Germinal center (tissue), 1 donor: Measurements from ENCODE around the gene ACY1.

ENCODE experiments used
- DNase-seq: peaks from one replicate; pipeline ENCODE4 v3.0.0; 2012; ENCODE audit warnings: mixed read lengths, low spot score

Gene ACY1

DNA sequence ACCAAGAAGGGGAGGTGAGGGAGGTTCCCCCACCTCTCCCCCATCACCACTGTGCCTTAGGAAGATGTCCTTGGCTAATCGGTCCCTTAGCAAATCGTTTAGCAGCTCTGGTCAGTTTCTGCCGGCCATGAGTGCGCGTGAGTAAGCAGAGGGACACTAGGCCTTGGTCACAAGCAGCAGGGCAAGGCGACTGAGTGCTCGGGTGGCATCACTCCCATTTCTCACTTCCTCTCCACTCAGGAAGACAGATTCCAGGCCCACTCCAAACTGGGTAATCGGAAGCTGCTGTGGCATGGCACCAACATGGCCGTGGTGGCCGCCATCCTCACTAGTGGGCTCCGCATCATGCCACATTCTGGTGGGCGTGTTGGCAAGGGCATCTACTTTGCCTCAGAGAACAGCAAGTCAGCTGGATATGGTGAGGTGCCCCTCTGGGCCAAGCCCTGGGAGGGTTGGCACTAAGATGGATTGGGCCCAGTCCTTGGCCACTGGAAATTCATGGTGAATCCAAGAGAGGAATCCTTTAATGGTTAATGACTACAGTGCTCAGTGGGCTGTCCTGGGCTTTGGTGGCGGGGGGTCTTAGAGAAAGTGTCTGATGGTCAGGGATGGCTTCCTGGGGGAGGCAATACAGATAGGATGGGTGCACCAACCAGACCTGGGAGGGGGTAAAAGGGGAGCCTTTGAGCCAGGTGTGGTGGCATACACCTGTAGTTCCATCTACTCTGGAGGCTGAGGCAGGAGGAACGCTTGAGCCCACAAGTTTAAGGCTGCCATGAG is 37.2 kb upstream of the ACY1 start:
- DNase-seq: no peak

DNA sequence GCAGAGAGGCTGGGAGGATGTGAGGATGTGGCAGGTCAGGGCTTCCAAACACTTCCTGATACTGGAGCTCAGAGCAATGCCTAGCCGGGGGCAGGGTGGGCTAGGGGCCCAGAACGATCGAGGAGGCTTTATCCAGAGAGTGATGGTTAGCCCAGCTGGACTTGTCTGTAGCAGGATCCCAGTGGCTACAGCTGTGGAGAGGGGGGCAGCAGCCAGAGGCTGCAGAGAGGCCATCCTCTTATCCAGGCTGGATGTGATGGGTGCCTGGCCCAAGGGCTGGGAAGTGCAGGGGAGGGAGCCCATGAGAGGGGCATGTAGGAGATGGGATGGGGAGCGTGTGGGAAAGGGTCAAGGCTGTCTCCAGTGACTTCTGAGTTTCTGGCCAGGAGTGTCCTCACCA is 36.5 kb upstream of the ACY1 start:
- DNase-seq: no peak

DNA sequence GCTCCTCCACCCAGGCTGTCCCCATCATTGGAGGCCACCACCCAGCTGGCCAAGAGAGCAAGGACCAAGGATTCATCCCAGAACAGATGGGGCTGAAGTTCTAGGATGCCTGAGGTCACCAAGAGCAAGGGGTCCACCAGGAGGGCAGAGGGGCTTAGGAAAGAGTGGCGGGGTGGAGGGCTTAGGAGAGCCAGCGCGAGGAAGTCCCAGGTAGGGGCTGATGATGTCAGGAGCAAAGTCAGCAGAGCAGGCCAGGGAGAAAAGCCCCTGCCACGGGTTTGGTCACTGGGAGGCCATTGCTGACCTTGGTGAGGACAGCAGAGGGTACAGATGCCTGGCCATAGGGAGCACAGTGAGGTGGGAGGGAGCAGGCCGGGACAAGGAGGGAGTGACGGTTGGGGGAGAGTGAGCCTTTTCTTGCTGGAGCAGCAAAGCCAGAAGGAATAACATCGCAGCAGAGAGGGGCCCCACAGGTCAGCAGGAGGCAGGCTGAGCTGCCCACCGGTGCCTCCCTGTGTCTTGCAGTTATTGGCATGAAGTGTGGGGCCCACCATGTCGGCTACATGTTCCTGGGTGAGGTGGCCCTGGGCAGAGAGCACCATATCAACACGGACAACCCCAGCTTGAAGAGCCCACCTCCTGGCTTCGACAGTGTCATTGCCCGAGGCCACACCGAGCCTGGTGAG is 36.0 kb upstream of the ACY1 start:
- DNase-seq: no peak

DNA sequence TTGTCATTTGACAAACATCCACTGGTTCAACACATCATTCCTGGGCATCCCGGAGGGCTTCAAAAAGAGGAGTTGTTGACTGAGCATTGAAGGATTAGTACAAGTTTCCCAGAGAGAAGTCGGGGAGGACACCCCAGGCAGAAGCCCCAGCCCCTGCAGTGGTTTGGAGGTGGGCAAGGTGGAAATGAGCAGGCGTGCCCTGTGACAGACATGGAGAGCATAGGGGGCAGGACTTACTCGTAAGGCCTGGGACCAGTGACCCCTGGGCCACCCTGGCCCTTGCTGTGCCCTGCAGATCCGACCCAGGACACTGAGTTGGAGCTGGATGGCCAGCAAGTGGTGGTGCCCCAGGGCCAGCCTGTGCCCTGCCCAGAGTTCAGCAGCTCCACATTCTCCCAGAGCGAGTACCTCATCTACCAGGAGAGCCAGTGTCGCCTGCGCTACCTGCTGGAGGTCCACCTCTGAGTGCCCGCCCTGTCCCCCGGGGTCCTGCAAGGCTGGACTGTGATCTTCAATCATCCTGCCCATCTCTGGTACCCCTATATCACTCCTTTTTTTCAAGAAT is 35.2 kb upstream of the ACY1 start:
- no peak for DNase-seq

DNA sequence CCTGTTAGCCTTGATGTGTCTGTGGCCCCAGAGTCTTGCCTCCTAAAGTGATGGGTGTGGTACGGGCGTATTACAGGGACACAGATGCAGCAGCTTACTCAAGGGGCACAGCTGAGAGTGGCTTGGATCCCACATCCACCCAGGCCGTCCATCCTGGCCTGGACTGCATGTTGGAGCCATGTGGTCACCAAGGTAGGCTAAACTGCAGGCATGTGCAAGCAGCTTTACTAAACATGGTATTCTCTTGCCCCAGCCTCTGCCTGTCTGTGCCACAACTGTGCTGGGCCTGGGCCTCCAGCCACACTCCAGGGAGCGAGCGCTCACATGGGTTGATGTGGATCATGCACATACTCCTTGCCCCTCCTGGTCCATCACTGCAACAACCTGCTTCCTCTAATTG is 34.2 kb upstream of the ACY1 start:
- no peak for DNase-seq

DNA sequence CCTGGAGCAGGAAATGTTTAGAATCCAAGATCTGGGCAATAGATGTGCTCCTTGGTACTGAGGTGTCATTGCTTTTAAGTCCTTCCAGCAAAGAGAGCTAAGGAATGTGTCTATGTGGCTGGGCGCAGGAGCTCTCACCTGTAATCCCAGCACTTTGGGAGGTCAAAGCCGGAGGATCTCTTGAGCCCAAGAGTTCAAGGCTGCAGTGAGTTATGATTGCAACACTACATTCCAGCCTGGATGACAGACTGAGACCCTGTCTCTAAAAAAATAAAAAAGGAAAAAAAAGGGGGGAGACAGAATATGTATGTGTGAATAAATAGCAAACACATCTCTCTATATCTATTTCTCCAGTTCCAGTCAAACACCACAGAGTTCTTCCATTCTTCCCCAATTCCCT is 32.4 kb upstream of the ACY1 start:
- no peak for DNase-seq

DNA sequence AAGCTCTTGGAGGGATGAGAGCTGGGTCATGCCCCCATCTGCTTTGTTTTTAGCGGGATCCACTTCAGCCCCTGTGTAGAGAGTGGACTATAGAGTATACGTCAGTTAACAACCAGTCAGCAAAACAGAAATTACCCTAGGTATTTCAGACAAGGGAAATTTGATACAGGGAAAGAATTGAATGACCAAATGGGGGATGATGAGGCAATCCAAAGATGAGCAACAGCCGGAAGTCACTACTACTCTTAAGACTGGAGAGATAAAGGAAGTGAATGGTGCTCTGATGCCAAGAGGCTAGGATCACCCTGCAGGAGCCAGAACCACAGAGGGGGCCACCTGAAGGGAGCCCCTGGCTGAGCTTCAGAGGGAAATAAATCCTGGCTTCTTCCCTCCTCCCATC is 29.9 kb upstream of the ACY1 start:
- DNase-seq: no peak

DNA sequence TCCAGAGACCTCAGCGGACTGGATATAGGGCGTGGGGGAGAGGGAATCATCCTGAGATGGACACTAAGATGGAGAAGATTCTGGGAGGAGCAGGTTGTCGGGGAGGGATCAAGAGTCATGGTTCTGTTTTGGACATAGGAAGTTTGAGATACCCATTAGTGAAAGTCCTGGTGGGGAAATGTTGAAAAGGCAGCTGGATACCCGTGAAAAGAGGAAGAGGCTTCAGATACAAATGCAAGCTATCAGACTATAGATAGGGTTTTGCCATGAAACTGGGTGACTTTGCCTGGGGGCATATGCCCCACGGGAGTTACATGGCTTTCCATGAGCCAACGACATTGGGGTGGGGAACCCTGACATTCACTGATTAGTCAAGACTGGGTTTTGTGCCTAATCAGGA is 29.2 kb upstream of the ACY1 start:
- no peak for DNase-seq

DNA sequence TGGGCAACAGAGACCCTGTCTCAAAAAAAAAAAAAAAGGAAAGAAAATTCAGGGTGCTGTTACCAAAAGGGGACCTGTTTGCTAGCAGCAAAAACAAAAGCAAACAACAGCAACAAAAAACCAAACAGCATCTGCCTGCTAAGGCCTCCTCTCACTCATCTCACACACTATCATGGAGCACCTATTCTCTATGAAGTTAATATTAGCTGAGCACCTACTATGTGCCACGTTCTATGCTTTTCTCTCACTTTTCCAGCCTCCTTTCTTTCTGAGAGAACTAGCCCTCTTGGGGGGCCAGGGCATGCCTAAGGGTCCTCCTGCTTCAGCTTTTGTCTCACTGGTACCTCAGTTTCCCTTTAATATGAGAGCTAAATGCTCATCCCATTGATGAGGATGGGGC is 28.6 kb upstream of the ACY1 start:
- DNase-seq: no peak

DNA sequence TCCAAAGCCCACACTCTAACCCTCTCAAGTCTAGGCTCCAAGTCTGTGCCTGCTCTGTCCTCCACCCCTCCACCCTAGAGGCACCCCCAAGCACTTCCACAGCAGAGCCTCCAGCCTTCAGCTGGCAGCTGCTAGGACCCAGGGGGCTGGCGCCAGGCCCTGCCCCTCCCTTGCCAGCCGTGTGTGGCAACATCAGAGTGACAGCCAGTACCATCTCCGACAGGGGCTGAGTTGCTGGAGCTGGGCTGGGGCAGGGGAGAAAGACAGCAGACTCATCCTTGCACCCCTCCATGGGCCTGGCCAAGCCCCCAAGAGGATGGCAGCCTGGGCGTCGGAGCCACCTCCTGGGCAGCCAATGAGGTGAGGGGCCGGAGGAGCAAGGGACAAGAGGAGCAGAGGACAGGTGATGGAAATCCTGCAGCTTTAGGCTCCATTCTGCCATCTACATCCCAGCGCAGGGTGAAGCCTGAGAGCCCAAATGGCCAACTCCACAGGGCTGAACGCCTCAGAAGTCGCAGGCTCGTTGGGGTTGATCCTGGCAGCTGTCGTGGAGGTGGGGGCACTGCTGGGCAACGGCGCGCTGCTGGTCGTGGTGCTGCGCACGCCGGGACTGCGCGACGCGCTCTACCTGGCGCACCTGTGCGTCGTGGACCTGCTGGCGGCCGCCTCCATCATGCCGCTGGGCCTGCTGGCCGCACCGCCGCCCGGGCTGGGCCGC is 28.0 kb upstream of the ACY1 start, which contains the start of gene GPR62:
TSS of gene GPR62 (plus strand) at position 207 of the 718 bp plus-strand sequence. CDS start at position 479, 272 bp downstream.
- no peak for DNase-seq

DNA sequence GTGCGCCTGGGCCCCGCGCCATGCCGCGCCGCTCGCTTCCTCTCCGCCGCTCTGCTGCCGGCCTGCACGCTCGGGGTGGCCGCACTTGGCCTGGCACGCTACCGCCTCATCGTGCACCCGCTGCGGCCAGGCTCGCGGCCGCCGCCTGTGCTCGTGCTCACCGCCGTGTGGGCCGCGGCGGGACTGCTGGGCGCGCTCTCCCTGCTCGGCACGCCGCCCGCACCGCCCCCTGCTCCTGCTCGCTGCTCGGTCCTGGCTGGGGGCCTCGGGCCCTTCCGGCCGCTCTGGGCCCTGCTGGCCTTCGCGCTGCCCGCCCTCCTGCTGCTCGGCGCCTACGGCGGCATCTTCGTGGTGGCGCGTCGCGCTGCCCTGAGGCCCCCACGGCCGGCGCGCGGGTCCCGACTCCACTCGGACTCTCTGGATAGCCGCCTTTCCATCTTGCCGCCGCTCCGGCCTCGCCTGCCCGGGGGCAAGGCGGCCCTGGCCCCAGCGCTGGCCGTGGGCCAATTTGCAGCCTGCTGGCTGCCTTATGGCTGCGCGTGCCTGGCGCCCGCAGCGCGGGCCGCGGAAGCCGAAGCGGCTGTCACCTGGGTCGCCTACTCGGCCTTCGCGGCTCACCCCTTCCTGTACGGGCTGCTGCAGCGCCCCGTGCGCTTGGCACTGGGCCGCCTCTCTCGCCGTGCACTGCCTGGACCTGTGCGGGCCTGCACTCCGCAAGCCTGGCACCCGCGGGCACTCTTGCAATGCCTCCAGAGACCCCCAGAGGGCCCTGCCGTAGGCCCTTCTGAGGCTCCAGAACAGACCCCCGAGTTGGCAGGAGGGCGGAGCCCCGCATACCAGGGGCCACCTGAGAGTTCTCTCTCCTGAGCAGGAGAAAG is 27.2 kb upstream of the ACY1 start:
- DNase-seq: peak; percentile 59

DNA sequence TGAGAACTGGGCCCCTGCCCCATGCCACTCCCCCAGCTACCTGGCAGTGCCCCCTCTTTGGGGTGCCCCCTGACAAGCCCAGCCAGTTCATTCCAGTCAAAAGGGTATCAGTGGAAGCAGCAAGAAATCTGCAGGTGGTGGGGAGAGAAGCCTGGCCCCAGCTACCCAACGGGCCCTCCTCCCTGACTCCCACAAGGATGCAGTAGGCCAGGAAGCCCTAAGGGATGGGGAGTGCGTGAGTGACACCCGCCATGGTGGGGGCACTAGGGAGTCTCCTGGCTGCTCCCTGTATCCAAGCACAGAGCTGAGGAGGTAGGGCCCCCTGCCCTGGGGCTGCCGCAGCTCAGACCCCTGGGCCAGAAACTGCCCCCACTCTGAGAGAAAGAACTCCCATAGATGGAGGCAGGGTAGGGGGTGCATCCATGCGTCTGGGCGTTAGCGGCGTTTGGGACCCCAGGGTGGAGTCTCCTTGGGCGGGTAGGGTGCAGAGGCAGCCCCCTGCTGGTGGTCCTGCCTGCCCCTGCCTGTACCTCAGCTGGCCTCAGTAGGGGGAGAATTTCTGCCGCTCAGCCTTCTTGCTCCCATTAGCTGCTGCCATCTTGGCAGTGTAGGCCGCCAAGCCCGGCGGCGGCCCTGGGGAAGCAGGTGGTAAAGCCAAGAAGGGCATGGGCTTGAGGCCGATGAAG is 25.7 kb upstream of the ACY1 start:
- no peak for DNase-seq

DNA sequence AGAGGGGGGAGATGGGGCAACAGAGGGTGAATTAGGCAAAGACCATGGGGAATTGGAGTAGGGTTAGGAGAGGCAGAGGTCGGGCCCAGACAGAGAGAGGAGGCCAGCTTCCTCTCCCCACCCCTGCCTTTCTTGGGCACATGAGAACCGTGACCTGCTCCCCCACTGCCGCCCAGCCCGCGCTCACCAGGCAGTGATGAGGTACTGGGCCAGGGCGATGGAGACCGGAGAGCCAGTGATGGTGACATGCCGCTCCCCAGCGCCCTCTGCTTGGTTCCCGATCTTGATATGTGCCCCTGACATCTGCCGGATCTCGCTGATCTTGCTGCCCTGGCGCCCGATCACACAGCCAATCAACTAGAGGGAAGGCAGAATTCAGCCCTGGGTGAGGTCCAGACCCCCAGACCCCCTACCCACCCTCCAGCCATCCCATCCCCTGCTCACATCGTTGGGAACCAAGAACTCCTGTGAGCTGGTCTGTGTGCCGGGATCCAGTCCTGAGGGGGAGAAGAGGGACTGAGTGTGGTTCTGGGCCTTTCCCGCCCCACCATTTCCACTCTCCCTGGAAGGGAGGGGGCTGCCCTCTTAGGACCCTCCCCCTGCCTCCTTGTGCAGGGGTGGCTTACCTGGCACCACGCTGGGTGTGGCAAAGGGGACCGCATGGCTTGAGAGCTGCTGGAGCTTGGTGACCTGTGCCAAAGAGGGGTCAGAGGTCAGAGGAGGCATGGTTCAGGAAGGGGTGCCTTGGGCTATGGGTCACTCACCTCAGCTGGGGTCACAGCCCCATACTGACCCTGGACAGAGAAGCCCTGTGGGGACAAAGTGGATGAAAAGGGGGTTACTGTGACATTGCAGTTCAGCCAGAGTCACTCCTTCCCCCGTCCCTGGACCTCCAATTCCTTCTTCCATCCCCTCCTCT is 24.5 kb upstream of the ACY1 start:
- no peak for DNase-seq

DNA sequence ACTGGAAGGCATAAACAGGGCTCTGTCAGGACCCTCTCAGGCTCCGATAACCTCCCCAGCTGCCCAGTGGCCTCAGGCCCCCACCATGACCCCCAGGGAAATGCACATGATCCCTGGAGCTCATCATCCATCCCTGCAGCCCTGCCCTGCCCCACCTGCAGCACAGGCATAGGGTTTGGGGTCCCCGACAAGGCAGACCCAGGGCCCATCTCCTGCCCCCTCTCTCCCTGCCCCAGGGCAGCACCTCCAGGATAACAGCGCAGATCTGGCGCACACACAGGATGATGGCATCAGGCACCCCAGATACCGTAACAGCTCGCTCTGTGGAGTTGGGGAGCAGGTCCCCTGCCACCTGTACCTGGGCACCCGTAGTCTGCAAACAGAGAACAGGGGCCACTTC is 23.7 kb upstream of the ACY1 start:
- DNase-seq: no peak

DNA sequence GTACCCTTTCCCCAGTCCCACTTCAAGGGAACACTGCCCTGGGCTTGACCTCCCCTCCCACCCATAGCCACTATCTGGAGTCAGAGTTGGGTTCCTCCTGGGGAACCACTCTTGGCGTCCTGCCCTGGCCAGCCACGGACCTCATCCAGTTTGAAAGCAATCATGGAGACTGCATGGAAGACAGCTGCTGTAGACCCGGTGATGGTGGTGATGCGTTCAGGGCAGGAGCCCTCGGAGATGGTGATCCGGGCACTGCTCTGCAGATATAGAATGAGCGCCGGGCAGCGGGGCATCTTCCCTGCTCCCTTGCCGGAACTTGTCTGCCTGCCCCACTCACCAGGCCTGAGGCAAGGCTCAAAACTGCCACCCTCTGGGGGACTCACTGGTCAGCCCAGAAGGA is 22.9 kb upstream of the ACY1 start:
- no peak for DNase-seq

DNA sequence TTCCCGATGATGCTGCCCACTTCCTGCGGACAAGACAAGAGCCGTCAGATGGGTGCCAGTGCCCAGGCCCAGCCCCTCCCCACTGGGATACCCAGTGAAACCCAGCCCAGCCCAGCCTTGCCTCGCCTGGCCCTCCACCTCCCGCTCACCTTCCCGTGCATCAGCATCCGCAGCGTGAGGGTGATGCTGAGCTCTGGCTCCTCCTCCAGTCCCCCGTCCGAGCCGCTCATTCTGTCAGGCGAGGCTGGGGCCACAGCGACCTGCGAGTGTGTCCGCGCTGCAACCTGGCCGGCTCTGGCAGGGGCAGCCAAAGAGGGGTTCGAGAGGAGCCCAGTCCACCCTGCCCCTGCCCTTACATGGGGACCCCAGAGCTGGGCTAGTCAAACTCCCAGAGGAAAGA is 22.3 kb upstream of the ACY1 start:
- DNase-seq: no peak

DNA sequence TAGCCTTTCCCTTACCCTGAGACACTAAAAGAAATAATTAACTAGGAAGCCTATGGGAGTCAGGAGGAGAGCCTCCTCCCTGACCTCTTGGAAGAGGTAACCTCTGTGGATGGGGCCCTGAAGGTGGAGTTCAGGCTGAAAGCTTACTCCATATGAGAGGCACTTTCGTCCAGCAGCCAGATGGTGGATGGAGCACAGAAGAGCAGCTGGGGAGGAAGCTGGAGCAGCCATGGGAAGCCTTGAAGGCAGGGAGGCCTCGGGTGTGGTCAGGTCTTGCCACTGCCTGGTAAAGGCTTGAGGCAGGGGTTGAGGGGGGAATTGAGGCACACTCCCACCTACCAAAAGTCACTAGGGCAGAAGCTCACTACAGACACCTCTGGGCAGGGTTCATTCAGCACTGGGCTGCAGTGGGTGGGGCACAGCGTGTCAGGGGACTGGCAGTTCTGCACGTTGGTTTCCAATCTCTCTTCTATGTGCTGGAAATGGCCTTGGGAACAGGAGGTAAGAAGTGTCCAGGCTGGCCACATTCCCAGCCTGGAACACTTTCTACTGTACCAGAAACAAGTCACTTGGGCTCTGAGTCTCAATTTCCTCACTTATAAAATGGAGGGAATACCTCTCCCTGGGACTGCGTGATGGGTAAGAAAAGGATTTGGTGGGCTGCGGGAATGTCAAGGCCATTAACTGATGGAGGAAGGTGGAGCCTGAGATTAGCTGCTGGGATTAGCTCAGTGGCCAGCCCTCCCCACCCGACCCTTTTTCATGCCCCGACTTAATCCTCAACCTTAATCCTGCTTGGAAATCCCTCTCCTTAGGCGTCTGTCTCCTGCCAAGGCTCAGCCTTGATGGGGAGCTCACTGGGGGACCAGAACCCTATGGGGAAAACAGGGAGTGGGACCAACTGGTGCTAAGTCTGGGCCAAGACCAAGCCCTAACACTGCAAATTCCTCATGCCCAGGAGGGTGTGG is 21.4 kb upstream of the ACY1 start:
- DNase-seq: no peak

DNA sequence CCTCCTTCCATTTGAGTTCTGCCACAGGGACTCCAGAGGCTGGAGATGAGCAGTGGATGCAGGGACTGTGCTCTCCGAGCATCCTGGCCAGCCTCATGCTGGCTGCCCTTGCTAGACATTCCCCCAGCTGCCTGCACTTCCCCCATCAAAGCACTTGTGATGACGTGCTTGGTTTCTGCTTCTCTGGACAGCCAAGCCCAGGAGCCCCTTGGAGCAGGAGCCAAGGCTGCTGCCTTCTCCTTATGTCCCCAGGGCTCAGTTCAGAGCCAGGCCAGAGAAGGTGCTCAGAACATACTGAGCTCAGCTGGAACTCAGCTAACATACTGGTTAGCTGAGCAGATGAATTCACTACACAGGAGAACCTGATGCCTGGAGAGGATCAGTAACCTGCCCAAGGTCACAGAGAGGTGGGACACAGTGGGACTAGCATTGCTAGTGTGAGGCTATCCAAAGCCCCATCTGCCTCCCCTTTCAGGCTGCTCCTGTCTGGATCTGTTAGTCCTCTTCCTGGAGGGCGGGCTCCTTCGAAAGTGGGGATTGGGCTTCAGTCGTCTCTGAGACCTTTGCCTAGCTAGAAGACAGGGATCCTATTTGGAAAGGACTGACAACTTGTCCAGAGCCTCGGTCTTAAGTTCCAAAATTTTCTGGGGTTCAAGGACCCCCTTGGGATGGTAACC is 20.3 kb upstream of the ACY1 start:
- DNase-seq: no peak
